CD4-positive, alpha-beta T cell treated with Interleukin-10 for 1 hour (primary cell): ENCODE results near the gene TBC1D3K.
"Not testable (repeated sequence)": the region's sequence is repeated elsewhere in the genome, so short reads cannot be mapped to it uniquely, and the experiment has no call there.

Experiments used
- DNase-seq: peaks from one replicate; pipeline ENCODE4 v3.0.0-alpha.2; 2020

Gene TBC1D3K

GRCh38 chr17:37924115-37924514 is at the start of gene TBC1D3K:
Gene TBC1D3K (plus strand): TSS chr17:37924415. CDS start chr17:37926000, 1,585 bp downstream.
- not testable (repeated sequence) for DNase-seq

GRCh38 chr17:37884516-37884915 is 39.7 kb upstream of the TBC1D3K start:
- no peak for DNase-seq

GRCh38 chr17:37885136-37885535 is 39.1 kb upstream of the TBC1D3K start:
- no peak for DNase-seq

GRCh38 chr17:37888881-37889280 is 35.3 kb upstream of the TBC1D3K start:
- no peak for DNase-seq

- not testable (repeated sequence) for DNase-seq
Observed at GRCh38 chr17:37896961-37897360, 27.3 kb upstream of the TBC1D3K start.
